HG03108 (cell line): ENCODE data around the gene FAM3B.

Experiments used
- ATAC-seq: cut with Tn5 transposase; IDR thresholded peaks from one replicate; pipeline ENCODE4 v1.9.1; 2021; ENCODE audit warnings: moderate library complexity; ENCODE audit not compliant: unreplicated experiment

FAM3B gene

DNA sequence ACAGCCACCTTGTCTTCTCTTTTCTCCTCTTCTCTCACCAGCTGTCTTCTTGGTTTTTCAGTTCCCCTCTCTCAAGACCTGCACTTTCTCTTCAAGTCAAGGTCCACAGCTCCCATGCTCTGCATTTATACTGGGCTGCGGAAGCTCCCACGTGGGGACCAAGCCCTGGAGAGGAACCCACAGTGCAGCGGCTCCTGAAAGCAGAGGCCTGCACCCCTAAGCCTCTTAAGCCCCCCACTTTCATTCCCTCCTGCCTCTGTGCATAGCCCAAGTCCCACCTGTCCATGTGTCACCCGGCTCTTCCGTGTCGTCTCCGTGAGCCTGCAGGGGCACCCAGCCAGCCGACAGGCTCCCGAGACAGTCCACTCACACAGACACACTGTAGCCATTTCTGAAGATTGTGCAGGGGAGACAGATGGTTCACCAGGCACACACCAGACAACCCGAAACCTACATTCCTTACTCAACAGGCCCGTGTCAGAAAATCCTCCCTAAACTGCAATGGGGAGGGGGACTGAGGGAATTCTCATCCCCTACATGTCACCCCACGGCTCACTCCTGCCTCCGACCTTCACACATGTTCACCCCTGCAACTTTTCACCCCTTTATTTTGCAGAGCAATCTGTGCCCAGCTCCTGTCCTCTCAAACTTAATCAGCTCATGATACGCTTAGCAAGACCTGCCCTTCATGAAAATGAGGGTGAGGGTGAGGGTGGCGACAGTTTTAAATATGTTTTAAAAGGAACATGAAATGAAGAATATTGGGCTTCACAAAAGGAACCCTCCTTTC, 51.5 kb downstream of the FAM3B start:
- peak; percentile 55 for ATAC-seq

DNA sequence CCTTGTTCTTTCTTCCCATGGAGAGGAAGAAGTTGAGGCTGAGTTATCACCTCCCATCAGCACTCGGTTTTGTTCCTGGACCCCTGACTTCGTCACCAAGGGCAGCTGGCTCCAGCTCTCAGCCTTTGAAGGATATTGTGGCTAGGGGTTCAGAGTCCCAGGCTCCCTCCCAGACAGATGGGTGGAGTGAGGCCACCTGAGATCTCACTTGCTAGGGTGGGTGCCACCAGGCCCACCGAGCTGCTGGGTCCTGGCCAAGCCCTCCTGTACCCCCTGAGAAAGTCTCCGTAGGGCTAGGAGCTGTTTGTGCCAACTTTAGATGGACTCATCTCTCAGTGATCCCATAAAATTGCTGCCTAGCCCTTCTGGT, 52.1 kb downstream of the FAM3B start:
- ATAC-seq: no peak

DNA sequence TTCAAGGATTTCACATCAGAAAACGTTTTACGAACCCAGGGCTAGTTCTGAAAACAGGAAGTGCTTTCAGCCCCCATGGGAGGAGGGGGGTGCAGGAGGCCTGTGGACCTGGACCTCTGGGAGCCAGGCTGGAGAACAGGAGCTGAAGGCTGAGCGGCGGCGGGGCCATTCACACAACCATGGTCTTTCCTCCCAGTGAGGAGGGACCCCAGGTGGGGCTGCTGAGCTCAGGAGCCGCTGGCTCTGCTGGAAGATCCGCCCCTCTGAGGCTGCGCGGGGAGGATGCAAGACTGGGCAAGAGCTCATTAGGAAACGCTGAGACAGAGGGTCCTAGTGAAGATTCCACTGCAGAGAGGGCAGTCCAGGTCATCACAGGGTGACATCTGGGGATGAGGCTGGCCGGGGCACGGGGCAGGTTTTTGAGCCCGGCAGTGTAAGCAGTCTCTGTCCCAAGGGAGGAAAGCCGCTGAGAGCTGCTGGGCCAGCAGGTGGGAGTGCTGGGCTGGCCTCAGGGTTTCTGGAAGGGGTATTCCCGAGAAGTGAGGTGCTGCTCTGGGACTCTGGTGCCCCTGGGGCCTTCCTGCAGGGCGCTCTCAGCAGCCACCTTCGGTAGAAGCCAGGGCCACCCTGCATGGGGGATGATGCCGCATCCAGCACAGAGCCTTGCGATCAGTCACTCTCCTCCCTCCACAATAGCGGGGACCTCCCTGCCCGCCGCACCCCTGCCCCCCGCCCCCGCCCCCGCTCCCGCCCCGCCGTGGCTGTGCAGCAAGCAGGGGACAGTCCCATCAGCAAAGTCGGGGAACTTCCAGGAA, 52.7 kb downstream of the FAM3B start:
- peak; percentile 37 for ATAC-seq

DNA sequence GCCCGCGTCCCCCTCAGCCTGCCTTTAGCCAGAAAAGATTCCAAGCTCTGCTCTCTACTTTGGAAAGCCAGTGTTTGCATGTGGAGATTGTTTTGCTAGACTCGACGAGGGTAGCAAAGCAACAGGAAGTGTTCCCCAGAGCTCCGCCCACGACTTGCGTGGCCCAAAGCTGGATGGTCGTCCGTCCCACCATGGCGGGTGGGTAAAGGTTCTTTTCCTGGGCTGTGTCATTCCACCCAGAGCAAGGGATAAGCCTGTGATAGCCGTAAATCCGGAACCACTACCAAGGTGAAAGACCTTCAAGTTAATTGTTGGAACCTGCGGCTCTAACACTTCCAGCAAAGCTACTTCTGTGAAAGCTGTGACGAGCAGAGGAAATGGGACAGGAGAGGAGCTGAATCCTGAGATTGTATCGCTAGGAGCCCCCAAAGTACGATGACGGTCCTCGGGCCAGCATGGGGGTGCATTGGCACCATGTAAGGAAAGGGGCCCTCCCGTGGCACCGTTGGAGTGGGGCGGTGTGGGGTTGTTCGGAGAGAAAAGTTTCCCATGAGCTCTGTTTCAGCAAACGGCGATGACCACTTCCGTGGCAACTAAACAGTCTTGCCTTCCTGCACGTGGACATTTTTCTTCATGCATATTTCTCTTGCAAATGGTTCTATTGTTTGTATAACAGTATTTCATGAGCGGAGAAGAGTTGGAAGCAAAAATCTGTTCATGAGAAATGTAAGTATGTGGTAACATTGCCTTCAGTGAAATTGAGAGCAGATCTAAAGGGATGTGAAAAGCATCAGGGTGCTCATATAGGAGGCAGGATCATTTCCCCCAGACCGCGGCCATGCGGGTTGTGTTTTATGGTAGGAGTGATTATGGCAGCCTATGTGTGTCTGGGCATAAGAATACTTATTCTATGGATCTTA, 53.6 kb downstream of the FAM3B start:
- no peak for ATAC-seq

DNA sequence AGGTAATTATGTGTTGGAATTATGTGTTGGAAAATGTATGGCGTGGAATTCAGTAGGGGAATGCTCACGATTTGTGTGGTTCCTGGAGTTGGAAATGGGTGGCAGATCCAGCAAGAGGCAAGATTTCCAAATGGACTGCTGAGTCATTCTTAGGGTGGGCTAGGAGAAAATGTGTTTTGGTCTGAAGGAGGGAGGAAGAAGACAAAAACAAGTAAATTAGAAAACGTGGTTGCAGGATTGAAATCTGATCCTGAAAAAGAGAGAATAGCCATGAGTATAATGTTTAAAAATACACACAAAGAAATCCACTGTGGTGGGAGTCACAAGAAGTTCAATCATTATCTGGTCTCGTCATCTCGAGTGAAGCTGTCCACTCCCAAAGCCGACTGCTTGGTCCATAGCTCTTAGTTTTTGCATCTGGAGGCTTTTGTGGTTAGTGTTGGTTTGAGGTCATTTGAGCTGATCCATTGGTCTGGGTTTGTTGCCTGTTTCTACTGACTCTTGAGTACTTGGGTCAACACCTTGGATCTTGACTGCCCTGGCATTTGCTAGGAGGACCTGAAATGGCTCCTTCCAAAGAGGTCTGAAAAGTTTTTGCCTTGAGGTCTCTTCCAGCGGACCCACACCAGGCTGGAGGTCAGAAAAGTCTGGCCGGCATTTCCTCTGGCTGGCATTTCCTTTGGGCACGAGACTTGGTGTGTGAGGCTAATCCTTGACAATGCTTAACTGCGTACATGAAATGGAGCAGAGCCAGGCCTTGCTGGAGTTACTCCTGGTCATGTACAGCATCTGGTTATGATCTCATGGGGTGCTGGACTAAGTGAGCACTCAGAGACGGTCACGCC, 54.5 kb downstream of the FAM3B start:
- no peak for ATAC-seq

DNA sequence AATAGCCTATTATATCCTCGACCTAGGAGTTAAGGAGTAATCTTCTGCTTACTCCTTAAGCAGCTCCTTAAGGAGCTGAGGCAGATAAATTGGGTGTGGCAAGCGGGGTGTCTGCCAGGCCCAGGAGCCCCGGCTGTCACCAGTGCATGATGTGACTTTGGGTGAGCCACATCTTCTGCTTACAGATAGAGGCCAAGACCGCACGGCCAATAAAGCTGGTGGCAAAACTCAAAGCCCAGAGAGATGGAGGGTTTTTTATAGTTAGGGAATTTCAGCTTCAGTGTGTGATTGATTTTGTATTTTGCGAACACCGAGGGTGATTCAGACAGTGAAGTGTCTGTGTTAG, 55.1 kb downstream of the FAM3B start:
- ATAC-seq: no peak

DNA sequence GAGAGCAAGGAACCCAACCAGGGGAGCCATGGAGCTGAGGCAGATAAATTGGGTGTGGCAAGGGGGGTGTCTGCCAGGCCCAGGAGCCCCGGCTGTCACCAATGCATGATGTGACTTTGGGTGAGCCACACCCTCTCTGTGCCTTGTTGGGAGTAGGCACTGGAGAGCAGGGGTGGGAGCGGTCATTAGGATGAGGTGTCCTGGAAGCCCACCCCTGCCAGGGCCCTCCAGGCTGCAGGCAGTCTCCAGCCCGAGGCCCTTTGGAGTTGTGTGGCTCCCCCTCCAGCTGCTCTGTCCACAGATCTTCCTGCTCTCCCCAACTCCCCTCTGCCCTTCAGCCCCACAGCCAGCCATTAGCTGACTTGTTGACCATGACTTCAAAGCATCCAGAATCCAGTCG, 56.7 kb downstream of the FAM3B start:
- ATAC-seq: no peak

DNA sequence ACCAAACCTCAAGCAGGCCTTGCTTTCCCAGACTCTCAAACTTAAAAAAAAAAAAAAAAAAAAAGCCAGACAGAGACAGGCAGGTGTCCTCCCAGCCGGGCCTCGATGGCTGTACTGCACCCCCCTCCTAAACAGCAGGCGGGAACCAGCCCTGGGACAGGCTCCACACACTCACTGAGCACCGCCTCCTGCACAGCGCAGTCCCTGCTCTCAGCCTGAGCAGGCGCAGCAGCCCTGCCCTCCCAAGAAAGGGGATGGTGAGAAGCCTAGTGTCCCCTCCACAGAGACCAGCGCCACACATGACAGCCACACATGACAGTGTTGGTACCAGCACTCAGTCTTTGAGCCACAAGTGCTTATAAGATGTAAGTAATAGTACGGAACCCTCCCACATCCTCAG, 57.2 kb downstream of the FAM3B start:
- no peak for ATAC-seq

DNA sequence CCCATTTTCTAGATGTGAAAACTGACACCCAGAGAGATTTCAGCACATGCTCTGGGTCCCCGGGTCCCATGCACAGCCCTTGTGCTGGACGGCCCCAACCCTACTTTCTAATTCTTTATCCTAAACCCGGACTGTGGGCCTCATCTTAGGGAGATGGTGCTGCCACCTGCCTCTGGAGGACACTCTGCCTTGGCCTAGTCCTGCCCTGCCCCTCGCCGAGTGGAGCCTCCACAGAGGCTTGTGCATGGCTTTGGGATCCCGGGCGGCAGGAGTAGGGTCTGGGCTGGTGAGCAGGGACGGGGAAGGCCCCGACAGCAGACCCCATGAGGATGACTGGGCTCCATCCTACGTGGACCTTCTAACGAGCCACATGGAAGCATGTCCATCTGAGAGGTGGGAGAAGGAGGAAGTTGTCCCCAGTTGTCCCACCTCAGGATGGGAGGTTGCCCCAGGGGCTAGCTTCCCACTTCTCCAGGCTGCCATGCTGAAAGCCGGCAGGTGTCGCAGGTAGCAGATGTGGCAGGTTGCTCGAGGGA, 57.6 kb downstream of the FAM3B start:
- ATAC-seq: no peak

DNA sequence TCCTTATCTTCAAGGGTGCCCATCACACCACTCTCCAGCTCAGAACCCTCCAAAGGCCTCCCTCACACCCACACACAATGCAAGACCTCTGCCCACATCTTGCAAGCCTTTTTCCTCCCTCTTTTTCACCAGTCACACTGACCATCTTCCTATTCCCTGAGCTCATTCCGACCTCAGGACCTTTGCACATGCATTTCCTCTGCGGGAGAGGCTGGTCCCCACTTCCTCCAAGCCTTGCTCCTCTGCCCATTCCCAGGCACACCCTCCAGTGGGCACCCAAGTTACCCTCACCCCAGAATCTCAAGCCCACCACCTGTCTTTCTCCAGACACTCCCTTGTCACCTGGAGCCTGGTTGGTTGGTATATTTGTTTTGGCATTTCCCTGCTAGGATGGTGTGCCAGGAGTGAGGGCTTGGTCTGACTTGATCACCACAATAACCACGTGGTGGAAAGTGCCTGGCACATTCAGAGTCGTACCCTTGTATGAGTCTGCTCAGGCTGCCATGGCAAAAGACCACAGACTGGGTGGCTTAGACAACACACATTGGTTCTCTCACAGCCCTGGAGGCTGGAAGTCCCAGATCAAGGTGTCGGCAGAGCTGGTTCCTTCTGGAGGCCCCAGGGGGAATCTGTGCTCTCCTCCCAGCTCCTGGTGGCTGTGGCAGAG, 58.4 kb downstream of the FAM3B start:
- ATAC-seq: no peak

DNA sequence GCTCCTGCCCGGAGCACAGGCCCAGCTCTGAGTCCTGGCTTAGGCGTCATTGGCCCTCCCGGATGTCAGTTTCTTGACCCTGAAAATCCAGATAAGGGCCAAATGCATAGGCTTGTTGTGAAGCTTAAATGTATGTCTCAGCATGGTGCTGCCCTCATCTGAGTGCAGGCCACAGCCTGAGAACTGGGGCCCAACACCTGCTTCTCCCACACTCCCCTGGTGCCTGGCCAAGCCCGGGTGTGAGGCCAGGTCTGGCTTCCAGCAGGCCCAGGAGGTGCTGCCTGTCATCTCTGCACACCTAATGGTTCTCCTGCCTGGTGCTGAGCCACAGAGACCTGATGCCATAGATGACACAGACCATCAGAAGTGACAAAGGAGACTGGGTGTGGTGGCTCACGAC, 59.3 kb downstream of the FAM3B start:
- ATAC-seq: no peak

DNA sequence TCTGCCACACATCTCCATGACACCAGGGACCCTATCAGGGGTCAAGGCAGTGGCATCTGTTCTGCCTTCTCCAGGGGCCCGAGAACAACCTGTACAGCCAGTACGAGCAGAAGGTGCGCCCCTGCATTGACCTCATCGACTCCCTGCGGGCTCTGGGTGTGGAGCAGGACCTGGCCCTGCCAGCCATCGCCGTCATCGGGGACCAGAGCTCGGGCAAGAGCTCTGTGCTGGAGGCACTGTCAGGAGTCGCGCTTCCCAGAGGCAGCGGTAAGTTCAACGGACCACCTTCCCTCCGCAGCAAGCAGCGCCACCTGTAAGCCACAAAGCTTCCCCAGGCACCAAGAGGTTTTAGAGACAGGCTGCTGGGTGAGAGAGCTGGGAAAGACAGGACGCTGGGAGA, 61.1 kb downstream of the FAM3B start:
- ATAC-seq: no peak

DNA sequence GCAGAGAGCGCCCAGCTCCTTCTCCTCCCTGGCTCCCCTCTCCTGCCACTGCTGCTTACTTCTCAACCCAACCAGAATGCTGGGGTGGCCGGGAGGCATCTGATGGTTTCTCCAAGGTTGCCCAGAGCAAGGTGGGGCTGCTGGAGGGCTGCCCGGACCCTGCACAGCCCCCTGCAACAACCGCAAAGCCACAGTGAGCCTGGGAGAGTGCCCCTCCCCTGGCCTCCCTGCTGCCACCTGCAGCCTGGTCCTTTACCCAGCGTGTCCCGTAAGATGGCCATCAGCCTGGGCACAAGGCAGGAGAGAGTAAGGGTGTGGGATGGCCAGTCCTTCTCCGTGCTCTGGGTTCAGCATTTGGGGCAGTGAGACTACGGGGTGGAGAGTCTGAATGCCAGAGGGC, 62.2 kb downstream of the FAM3B start:
- no peak for ATAC-seq

DNA sequence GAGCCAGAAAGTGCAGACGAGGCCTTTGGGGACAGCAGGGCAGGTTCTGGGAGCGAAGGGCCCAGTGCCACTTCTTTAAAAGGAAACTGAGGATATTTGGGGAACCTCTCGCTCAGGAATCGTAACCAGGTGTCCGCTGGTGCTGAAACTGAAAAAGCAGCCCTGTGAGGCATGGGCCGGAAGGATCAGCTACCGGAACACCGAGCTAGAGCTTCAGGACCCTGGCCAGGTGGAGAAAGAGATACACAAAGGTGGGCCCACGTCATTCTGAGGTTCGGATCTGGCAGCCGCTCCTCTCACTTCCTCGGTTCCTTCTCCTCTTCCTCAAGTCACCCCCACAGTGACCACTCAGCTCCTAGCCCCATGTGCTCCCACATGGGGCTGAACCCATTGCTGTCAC, 63.3 kb downstream of the FAM3B start:
- ATAC-seq: no peak

DNA sequence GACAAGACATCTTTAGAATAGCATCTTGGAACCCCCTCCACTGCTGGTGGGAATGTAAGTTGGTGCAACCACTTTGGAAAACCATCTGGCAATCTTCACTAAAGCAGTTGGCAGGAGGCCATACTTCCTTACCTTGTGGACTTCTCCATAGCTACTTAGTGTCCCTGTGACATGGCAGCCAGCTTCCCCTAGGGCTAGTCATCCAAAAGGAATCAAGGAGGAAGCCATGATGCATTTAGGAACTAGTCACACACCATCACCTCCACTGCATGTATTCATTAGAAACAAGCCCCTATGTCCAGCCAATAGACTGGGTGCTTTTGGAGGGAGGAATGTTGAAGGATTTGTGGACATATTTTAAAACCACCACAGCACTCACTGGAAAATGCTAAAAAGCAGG, 65.1 kb downstream of the FAM3B start:
- no peak for ATAC-seq

DNA sequence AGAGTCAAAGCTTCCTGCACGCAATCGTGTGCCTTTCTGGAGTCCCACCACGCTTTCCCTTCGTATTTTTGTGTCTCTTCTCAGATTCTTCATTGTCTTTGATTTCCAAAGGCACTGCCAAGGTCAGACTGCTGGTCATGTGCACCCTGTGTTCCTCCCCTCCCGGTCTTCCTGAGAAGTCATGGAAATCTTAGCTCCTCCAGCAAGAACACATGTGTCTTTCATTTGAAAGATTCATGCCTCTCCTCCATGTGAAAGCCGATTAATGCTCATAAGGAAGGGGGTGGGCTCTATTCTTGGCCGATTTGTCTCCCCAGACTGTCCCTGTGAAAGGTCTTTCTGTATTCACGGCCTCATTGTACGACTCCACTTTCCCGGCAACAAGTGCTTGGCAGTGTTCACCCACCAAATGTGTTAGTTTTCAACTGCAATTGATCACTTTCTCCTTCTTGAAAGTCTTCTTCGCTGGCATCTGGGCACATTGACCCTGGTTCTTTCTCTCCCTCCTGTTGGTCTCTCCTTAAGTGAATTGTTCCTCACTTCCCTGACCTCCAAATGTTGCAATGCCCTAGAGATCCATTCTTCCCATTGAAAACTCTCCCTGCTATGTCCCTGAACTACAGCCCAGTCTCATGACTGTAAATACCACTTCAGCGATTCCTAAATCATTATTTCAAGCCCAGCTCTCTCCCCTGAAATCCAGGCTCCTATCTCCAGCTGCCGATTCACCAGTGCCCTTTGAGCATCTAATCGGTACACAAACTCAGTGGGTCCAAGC, 70.6 kb downstream of the FAM3B start:
- ATAC-seq: no peak

DNA sequence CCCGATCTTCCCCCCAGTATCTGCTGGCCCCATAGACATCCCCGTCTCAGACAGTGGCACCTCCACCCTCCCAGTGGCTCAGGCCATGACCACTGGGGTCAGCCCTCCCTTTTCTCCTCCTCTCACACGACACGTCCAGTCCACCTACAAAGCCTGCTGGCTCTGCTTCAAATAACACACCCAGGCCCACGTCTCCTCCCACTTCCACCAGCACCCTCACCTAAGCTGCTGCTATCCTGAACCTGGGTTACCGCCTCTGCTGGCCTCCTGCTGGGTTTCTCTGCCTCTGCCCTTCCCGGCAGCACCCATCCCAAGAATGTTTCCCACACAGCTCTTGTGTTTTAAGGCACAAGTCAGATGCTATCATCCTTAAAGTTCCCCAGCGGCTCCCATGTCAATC, 71.2 kb downstream of the FAM3B start:
- no peak for ATAC-seq

DNA sequence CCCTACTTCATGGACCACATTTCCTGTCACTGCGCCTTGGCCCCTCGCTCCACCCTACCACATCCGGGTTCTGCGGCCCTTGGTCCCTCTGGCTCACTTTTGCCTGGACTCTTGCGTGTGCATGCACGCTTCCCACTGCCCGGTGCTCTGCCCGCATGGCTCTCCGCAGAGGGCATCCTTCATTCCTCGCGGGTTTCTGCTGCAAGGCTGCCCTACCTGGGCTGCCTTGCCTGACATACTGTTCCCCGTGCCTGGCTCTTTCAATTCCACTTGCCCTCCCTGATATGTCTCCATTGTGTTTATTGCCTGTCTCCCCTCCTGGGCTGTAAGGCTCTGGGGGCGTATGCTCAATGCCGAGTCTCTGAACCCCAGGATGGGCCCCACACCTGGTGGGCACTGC, 71.7 kb downstream of the FAM3B start:
- ATAC-seq: no peak

DNA sequence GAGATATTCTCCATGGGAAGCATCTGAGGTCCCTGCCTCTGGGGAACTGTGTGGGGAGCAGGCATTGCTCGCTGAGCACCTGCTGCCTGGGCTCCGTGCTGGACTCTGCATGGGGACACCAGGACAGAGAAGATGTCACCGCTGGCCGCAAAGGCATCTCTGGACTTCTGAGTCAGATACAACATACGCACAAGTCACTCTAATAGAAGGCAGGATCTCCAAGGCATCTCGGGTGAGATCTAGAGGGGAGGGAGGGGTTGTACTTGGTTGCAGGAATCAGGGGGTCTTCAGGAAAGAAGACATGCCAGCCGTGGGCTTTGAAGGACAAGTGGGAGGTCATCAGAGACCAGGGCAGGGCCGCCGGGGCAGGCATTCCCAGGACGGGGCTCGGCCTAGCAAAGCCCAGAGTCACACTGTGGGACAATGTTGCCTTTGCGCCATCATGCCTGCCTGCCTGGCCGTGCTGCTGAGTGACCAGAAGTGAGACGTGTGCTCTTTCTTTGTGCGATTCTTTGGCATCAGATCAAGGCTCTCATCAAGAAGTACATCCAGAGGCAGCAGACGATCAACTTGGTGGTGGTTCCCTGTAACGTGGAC, 73.5 kb downstream of the FAM3B start:
- no peak for ATAC-seq
